ENCODE results near the gene ASH1L. TPM values are rescaled to one million over a fixed set of nuclear protein-coding genes. Genes with fewer than 3 reads are reported as not detected.
A peak's percentile ranks its signal among the peaks of the same experiment; 100 is the strongest.

The ASH1L gene
- total and polyA plus RNA-seq, 9 of the 15 experiments (the other 6 are each of a cell fraction or from before 2014, with no cell fraction given): 2.0 to 23.3 (median 14.6) TPM

GRCh38 chr1:155562581-155563376, at the start of gene ASH1L (continued):
- TF ChIP-seq RERE (CRISPR knock-in tag; IDR thresholded peaks at IDR 0.05; ENCODE audit: borderline replicate concordance): no peak
- no peak for TF ChIP-seq EWSR1 (IDR thresholded peaks at IDR 0.05; ENCODE audit: borderline replicate concordance, low read depth, partially characterized antibody)
- peak; percentile 87 for TF ChIP-seq ZBTB17 (CRISPR knock-in tag; IDR thresholded peaks at IDR 0.05)
- TF ChIP-seq RFX7 (CRISPR knock-in tag; IDR thresholded peaks at IDR 0.05): no peak
- TF ChIP-seq MEF2D (tag; conservative IDR thresholded peaks at IDR 0.05; ENCODE audit: low read depth): no peak
- no peak for TF ChIP-seq ZNF121 (CRISPR knock-in tag; conservative IDR thresholded peaks at IDR 0.05)
- TF ChIP-seq ZNF561 (CRISPR knock-in tag; conservative IDR thresholded peaks at IDR 0.05): no peak
- peak in 1 of 2 experiments; percentile 80; a peak in 2 of 4 replicates for TF ChIP-seq SIN3A (IDR thresholded peaks at IDR 0.05; ENCODE audit: borderline replicate concordance in 2 of 2, control insufficient read depth in 1 of 2, low read depth in 2 of 2, low read length in 2 of 2)
- TF ChIP-seq KLF13 (tag; IDR thresholded peaks at IDR 0.05; ENCODE audit: borderline replicate concordance, low read depth): peak; percentile 70; the same call in 1 of the 2 replicates
- peak; percentile 70 for TF ChIP-seq C11orf30 (IDR thresholded peaks at IDR 0.05; ENCODE audit: low read depth)
- no peak for TF ChIP-seq CREB3L1 (IDR thresholded peaks at IDR 0.05; ENCODE audit: borderline replicate concordance, low read depth)
- TF ChIP-seq ZNF239 (CRISPR knock-in tag; IDR thresholded peaks at IDR 0.05): no peak
- TF ChIP-seq MXD1 (CRISPR knock-in tag; IDR thresholded peaks at IDR 0.05; ENCODE audit: borderline replicate concordance, poor library complexity, severe bottlenecking): no peak
- TF ChIP-seq ZNF277 (CRISPR knock-in tag; IDR thresholded peaks at IDR 0.05; ENCODE audit: borderline replicate concordance): no peak
- TF ChIP-seq SMAD2 (IDR thresholded peaks at IDR 0.05; ENCODE audit: low read depth, low read length): no peak
- peak; percentile 5; the same call in 1 of the 2 replicates for TF ChIP-seq ZNF384 (IDR thresholded peaks at IDR 0.05; ENCODE audit: low read depth, low read length)
- TF ChIP-seq ZEB2 (IDR thresholded peaks at IDR 0.05): no peak
- no peak for TF ChIP-seq NR2C1 (IDR thresholded peaks at IDR 0.05)
- TF ChIP-seq NR2C1 (tag; IDR thresholded peaks at IDR 0.05): peak; percentile 56
